NCI-H82 (cell line): ENCODE data around the gene MSL1.
A peak's percentile ranks its signal among the peaks of the same experiment; 100 is the strongest.

Experiments used
- DNase-seq: peaks from one replicate; lab custom pipeline; 2025; lab: John Stamatoyannopoulos, UW

Gene MSL1, protein sequence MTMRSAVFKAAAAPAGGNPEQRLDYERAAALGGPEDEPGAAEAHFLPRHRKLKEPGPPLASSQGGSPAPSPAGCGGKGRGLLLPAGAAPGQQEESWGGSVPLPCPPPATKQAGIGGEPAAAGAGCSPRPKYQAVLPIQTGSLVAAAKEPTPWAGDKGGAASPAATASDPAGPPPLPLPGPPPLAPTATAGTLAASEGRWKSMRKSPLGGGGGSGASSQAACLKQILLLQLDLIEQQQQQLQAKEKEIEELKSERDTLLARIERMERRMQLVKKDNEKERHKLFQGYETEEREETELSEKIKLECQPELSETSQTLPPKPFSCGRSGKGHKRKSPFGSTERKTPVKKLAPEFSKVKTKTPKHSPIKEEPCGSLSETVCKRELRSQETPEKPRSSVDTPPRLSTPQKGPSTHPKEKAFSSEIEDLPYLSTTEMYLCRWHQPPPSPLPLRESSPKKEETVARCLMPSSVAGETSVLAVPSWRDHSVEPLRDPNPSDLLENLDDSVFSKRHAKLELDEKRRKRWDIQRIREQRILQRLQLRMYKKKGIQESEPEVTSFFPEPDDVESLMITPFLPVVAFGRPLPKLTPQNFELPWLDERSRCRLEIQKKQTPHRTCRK

DNA sequence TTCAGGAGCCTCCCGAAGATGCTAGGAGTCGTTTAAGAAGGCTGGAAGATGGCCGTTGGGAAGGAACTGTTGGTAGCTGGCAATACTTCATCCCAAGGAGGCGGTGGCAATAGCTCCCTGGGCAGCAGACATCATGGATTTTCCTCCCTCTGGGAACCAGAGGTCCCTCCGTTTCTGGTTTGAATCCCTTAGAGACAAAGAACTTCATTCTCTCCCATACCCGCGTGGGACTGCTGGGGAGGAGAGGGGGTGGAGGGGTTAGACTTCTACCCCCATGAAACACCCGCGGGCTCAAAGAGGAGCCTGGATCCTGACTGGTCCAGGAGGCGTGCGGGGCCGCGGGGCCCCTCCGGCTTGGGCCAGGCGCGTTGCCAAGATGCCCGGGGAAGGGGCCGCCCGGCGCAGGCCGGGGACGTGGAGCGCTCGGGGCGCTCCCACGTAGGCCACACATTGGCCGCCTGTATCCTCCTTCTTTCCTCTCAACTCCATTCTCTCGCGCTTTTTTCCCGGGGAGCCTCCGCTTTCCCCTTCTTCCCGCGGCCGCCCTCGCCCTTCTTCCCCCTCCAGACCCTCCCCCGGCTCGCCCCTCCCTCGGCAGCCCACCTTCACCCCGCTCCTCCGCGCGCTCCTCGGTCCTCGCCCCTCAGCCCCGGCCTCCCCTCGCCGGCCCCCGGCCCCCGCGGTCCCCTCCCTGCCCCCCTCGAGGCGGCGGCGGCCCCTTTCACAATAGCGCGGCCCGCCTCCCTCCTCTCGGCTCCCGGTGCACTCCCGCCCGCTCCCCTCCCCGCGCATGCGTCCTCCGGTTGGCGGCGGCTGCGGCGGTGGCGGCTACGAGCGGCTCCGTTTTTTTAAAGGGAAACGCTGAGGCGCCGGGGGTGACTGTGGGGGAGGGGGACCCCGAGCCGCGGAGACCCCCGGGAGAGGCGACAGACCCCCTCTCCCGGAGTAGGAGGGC is at the start of gene MSL1:
Gene MSL1, plus strand, starts transcription at position 791 of the 955 bp plus-strand sequence. CDS start 642 bp downstream, outside the sequence.
- peak; percentile 85 for DNase-seq

DNA sequence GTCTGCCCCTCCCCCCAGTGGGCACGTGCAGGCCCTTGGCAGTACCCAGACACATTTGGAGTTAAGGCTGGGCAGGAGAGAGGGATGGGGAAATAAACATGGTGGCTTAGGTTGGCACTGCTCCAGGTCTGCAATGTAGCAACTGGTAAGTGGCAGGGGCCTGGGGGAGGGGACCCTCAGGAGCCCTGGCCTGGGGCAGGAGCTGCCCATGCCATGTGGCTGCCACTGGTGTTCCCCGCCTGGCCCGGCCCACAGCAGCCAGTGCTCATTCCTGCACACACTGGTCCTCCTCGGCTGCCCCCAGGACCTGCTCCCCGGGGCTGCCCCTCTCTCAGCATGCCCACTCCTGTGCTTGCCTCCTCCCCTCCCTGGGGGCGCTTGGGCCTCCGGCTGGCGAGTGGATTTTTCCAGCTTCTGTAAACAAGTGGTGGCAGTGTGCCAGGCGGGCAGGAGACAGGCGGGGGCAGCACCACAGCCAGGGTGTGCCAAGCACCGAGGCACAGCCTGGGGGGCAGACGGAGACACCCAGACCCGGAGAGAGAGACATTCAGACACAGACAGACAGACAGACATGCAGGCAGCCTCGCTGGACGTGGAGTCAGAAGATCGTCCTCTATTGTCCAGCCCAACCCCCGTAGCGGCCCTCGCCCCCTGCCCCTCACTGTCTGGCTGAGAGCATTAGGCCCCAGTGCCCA is 49.6 kb upstream of the MSL1 start:
- DNase-seq: no peak

- DNase-seq: peak; percentile 48
Measured at GRCh38 chr17:40072735-40073346, 48.9 kb upstream of the MSL1 start.

GRCh38 chr17:40073454-40074174 is 48.2 kb upstream of the MSL1 start:
- no peak for DNase-seq

DNA sequence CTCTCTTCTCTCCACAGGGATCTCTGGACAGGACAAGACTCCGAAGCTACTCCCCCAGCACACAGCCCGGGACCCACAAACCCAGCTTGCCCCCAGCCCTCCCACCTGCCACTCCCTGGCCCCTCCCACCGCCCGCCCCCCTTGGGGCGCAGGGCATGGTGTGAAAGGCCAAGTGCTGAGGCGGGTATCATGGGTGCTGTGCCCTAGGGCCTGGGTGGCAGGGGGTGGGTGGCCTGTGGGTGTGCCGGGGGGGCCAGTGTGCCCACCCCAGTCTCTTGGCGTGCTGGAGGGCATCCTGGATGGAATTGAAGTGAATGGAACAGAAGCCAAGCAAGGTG is 47.6 kb upstream of the MSL1 start:
- DNase-seq: no peak

DNA sequence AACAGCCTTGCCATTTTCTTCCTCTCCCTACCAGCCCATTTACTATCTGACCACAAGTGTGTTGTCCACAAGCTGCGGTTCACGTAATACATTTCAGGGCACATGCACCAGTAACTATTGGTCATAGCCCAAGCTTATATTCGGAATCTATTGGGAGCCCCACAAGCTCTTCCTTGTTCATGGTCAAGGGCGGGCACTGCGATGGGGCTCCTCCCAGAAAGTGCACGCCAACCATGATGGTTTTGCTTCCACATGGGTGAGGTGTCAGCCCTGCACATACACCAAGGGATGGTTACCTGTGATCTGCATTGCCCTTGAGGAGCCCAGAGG is 46.9 kb upstream of the MSL1 start:
- DNase-seq: no peak

DNA sequence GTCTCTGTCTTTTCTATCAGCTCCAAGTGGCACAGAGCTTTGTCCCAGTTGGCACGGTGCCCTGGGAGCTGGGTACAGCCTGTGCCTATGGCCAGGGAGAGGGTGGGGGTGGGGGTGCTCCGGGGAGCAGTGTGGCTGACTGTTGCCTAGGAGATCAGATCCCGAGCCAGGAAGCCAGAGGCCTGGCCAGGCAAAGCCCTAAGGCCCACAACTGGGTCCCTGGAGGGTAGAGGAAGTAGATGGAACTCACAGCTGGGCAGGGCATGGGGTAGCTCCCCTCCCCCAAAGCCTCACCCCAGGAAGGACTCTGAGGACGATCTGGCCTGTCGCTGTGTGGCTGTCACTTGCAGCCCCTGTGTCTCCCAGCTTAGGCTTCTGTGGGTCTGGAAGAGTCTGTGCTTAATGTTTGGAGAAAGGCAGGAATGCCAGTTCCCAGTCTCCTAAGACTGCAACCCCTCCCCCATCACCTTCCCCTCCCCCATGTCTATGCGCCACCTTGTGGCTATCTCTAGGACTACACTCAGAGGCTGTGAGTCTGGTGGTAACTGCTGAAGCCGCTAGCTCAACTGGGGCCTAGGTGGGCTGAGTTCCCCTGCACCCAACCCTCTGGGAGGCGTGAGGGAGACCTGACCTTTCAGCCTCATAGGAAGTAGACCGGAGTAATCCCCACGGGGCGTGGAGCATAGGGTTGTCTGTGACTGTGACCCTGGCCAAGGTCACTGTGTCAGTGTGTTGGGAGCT is 46.4 kb upstream of the MSL1 start:
- DNase-seq: peak; percentile 82

DNA sequence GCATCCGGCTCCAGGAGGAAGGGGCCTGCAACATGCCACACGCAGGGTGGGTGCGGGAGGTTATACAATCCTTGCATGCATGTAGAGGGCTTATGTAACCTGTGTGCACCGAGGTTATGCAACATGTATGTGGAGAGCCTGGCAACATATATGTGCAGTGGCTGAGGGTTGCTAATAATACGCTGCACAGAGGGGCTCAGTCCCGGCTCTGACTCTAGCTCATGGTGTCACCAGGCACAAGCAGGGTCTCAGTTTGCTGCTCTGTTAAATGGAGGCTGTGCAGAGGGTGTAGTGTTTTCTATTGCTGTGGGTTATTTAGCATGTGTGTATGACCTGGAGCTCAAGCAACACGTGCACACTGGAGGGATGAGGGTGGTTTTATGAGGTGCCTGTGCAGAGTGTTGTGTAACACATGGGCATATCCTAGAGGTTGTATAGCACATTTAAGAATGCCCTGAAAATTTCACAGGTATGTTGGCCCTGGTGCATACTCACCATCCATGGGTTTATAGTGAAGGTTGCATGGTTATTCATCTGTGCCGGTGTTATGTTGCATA is 45.8 kb upstream of the MSL1 start:
- DNase-seq: no peak

DNA sequence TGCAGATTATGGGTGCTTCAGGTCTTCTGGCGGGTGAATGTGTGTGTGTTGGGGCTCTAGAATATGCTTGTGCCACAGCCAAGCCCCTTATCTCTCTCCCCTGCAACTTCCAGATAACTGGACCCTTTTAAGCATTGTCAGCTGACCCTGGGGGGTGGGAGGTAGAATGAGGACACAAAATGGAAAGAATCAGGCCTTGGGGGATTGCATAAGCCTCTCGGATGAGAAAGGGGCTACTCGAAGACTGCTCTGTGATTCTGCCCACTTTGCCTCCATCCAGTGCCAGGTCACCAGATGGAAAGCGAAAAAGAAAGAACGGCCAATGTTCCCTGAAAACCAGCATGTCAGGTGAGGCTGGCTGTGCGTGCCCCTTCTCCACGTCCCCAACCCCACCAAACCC is 45.2 kb upstream of the MSL1 start:
- no peak for DNase-seq

DNA sequence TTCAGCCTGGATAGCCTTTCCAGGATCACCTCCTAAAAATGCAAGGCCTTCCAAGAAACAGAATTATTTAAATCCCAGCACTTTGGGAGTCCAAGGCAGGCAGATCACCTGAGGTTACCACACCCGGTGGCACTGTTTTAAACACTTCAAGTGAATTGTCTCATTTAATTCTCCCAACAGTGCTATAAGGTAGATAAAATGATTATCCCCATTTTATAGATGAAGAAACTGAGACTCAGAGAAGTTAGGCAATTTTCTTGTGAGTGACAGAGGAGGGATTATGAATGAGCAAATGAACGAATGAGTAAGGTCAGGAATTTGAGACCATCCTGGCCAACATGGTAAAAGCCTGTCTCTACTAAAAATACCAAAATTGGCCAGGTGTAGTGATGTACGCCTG is 42.2 kb upstream of the MSL1 start:
- DNase-seq: no peak

- no peak for DNase-seq
Measured at GRCh38 chr17:40084477-40084876, 37.3 kb upstream of the MSL1 start.

DNA sequence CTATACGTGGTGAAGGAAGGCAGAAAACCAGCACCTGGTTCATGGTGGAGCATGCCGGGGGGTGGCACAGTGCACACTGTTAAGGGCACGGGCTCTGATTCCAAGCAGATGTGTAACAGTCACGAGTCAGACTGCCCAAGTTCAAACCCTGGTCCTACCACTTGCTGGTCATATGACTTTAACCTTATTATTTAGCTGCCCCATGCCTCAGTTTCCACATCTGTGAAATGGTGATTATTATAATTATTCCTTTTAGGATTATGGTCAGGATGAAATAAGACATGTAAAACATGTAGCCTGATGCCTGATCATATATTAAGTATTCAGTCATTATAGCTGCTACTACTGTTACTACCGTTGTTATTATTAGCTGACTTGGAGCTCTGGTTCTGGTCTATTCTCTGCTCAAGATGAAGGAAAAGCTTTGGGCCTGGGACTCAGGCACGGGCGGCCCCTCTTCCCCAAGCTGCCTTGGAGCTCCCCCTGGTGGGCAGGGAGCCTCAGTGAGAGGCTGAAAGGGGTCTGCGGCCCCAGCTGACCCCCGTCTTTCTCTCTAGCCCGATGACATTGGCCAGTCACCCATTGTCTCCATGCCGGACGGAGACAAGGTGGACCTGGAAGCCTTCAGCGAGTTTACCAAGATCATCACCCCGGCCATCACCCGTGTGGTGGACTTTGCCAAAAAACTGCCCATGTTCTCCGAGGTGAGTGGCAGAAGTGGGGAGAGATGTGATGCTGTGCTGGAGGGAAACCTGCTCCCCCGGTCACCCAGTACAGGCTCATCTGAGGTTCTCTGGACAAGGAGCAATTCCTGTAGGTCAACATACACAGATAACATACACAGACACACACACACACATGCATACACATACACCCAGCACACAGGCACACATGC is 35.4 kb upstream of the MSL1 start:
- peak; percentile 84 for DNase-seq

- DNase-seq: no peak
Measured at GRCh38 chr17:40087049-40087794, 34.5 kb upstream of the MSL1 start.

DNA sequence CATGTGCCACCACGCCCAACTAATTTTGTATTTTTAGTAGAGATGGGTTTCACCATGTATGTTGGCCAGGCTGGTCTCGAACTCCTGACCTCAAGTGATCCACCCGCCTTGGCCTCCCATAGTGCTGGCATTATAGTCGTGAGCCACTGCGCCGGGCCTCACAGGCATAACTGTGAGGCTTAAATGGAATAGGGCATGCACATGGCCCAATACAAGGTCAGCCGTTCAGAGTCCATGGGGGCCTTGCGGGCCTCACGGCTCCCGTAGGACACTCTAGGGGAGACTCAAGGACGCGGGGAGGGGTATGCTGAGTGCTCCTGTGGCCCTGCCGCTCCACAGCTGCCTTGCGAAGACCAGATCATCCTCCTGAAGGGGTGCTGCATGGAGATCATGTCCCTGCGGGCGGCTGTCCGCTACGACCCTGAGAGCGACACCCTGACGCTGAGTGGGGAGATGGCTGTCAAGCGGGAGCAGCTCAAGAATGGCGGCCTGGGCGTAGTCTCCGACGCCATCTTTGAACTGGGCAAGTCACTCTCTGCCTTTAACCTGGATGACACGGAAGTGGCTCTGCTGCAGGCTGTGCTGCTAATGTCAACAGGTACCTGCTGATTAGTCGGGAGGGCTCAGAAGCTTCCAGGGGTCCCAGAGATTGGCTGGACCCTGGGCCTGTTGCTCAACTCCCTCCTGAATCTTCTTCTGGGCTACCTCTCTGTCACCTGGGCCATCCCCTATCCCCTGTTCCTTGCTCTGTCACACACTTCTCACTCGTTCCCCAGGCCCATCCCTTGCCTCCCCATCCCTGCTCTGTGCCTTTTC is 33.7 kb upstream of the MSL1 start:
- DNase-seq: no peak

- DNase-seq: no peak
Measured at GRCh38 chr17:40089077-40089895, 32.5 kb upstream of the MSL1 start.
